Liver (tissue), 9 donors: ENCODE results near the gene CCR8. TPM values are rescaled to one million over a fixed set of nuclear protein-coding genes. Genes with fewer than 3 reads are reported as not detected.

Source experiments
- DNase-seq: peaks from one replicate; pipeline ENCODE4 v3.0.0-alpha.2; 2017; ENCODE audit warnings: low spot score
- H3K27ac ChIP-seq, 2 donors: one replicate each; pipeline ENCODE4 v1.7.0; 2013; ENCODE audit warnings: inconsistent platforms in 2 of 2, low read length in 2 of 2, control low read depth in 1 of 2, low read depth in 1 of 2, mild to moderate bottlenecking in 1 of 2
- H3K27me3 ChIP-seq, 4 donors: one replicate each; pipeline versions ENCODE4 v1.6.1 to v1.7.0; 2013; ENCODE audit warnings: low read length in 3 of 4, inconsistent platforms in 1 of 4, mild to moderate bottlenecking in 1 of 4, moderate library complexity in 1 of 4; ENCODE audit not compliant: control insufficient read depth in 4 of 4, insufficient read depth in 4 of 4
- H3K36me3 ChIP-seq, 4 donors: one replicate each; pipeline versions ENCODE4 v1.6.1 to v1.7.0; 2013; ENCODE audit warnings: low read length in 3 of 4, mild to moderate bottlenecking in 3 of 4, low read depth in 1 of 4, moderate library complexity in 1 of 4; ENCODE audit not compliant: control insufficient read depth in 4 of 4, insufficient read depth in 3 of 4
- H3K4me1 ChIP-seq, 4 donors: one replicate each; pipeline versions ENCODE4 v1.6.1 to v1.7.0; 2013; ENCODE audit warnings: low read length in 3 of 4, mild to moderate bottlenecking in 3 of 4, moderate library complexity in 1 of 4; ENCODE audit not compliant: control insufficient read depth in 4 of 4, insufficient read depth in 4 of 4
- H3K4me3 ChIP-seq, 3 donors: one replicate each; pipeline versions ENCODE4 v1.6.1 to v1.7.0; 2013; ENCODE audit warnings: low read length in 3 of 3, control low read depth in 1 of 3, low read depth in 1 of 3, mild to moderate bottlenecking in 1 of 3
- H3K9ac ChIP-seq, 2 donors: one replicate each; pipeline ENCODE4 v1.7.0; 2013; ENCODE audit warnings: low read length in 2 of 2, mild to moderate bottlenecking in 2 of 2, moderate library complexity in 2 of 2, control low read depth in 1 of 2, low read depth in 1 of 2
- H3K9me3 ChIP-seq, 4 donors: one replicate each; pipeline versions ENCODE4 v1.6.1 to v1.7.0; 2013; ENCODE audit warnings: low read length in 3 of 4; ENCODE audit not compliant: control insufficient read depth in 4 of 4
- EGR1 ChIP-seq, 2 donors: IDR thresholded peaks; 2 replicates each; pipeline ENCODE4 v1.6.1; 2016 to 2018; ENCODE audit warnings: antibody characterized with exemption in 2 of 2, low read depth in 2 of 2
- FOXA1 ChIP-seq: IDR thresholded peaks from 2 replicates; pipeline ENCODE4 v1.6.1; 2016; ENCODE audit warnings: antibody characterized with exemption
- FOXA2 ChIP-seq: IDR thresholded peaks from 2 replicates; pipeline ENCODE4 v1.6.1; 2016; ENCODE audit warnings: antibody characterized with exemption
- GABPA ChIP-seq, 2 donors: IDR thresholded peaks in 1 of 2; conservative IDR thresholded peaks in 1 of 2; 2 replicates each; pipeline ENCODE4 v1.6.1; 2016; ENCODE audit warnings: antibody characterized with exemption in 2 of 2, mild to moderate bottlenecking in 1 of 2, moderate library complexity in 1 of 2
- JUND ChIP-seq, 2 donors: IDR thresholded peaks; 2 replicates each; pipeline ENCODE4 v1.6.1; 2016; ENCODE audit warnings: antibody characterized with exemption in 2 of 2
- MAX ChIP-seq: IDR thresholded peaks from 2 replicates; pipeline ENCODE4 v1.6.1; 2016; ENCODE audit warnings: antibody characterized with exemption
- NR2F2 ChIP-seq: IDR thresholded peaks from 2 replicates; pipeline ENCODE4 v1.6.1; 2016; ENCODE audit warnings: antibody characterized with exemption
- REST ChIP-seq: IDR thresholded peaks from 2 replicates; pipeline ENCODE4 v1.6.1; 2016; ENCODE audit warnings: antibody characterized with exemption, mild to moderate bottlenecking
- RXRA ChIP-seq, 2 donors: IDR thresholded peaks; 2 replicates each; pipeline ENCODE4 v1.6.1; 2017 to 2018; ENCODE audit warnings: antibody characterized with exemption in 2 of 2, mild to moderate bottlenecking in 1 of 2
- SP1 ChIP-seq: IDR thresholded peaks from 2 replicates; pipeline ENCODE4 v1.6.1; 2018; ENCODE audit warnings: antibody characterized with exemption, mild to moderate bottlenecking
- TAF1 ChIP-seq: conservative IDR thresholded peaks from 2 replicates; pipeline ENCODE4 v1.6.1; 2016; ENCODE audit warnings: antibody characterized with exemption, mild to moderate bottlenecking
- YY1 ChIP-seq: IDR thresholded peaks from 2 replicates; pipeline ENCODE4 v1.6.1; 2016; ENCODE audit warnings: antibody characterized with exemption, mild to moderate bottlenecking
- WGBS: extraction: QIAGEN DNeasy Blood & Tissue Kit; methylation state at CpG from one replicate; pipeline ENCODE4 v1.1.7; 2013; 5-methylcytosine and 5-hydroxymethylcytosine counted together
- polyA plus RNA-seq, 2 donors: library from polyadenylated mRNA; stranded (reverse) in 1 of 2; unstranded in 1 of 2; fragments of 200-250 nt in 1 of 2; fragments of >200 nt in 1 of 2; fragmentation: Nextera tagmentation in 1 of 2; extraction: Ambion mirVana in 1 of 2; gene quantifications; one replicate each; pipeline versions ENCODE4 v1.2.1 to v1.2.3, GENCODE V29; 2013 to 2015
- total RNA-seq, 2 donors: library from RNA; depleted of rRNA; stranded (reverse); fragments of >200 nt; gene quantifications; one replicate each; pipeline ENCODE4 v1.2.3, GENCODE V29; 2014
- TF ChIP-seq, protein P1 (sequence below): IDR thresholded peaks from 2 replicates; pipeline ENCODE4 v1.6.1; 2016; ENCODE audit warnings: antibody characterized with exemption
- TF ChIP-seq, protein P2 (sequence below): IDR thresholded peaks from 2 replicates; pipeline ENCODE4 v1.6.1; 2016; ENCODE audit warnings: antibody characterized with exemption
- TF ChIP-seq, protein P3 (sequence below): fragments of 150-350 bp; IDR thresholded peaks from 2 replicates; pipeline ENCODE4 v1.5.1; 2017; ENCODE audit warnings: improper control_type of control experiment, low read depth, low read length; ENCODE audit not compliant: missing input control
- donor health status: healthy.
- donor health status: healthy.
- donor health status: healthy.
- donor health status: healthy.
- donor health status: healthy.

The CCR8 gene
- total and polyA plus RNA-seq, 4 donors = not detected

- Histone ChIP-seq H3K9ac (no peak overlapping the region), H3K36me3 (no peaks in the 10 kb centered on the region), H3K4me1 (peaks cover 0 to 4% (median 1%) of the 10 kb centered on the region in 4 donors), H3K27ac (no peak overlapping the region), H3K4me3 (no peak overlapping the region), H3K9me3 (no peaks in the 10 kb centered on the region), H3K27me3 (no peaks in the 10 kb centered on the region)
- TF ChIP-seq, protein P1, sequence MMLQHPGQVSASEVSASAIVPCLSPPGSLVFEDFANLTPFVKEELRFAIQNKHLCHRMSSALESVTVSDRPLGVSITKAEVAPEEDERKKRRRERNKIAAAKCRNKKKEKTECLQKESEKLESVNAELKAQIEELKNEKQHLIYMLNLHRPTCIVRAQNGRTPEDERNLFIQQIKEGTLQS = no peak
- TF ChIP-seq TAF1 (no peak), JUND (IDR thresholded peaks at IDR 0.05) (no peak), EGR1 (IDR thresholded peaks at IDR 0.05; ENCODE audit: low read depth in 2 of 2) (no peak), RXRA (IDR thresholded peaks at IDR 0.05) (no peak)
- no peak for DNase-seq
- WGBS = 83% methylated on average over 1 of the region's 1 CpG
These were observed 13.7 kb downstream of the CCR8 start for GRCh38 chr3:39343076-39343717.

DNA sequence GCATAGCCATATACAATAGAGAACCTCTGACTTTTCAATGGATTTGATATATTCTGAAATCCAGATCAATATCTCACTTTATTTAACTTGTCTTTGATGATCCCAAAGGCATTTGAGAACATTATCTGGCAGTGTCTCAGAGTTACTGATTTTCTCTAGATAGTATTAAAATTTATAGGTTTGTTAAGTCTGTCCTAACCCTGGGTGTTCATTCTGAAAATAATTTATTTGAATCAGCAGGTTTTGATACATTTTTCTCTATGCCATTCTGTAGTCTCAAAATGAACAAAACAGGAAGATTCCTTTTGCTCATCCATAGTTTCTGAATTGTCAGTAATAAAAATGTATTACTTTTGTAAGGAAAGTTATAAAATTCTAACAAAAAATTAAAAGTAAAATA, 14.3 kb downstream of the CCR8 start:
- Histone ChIP-seq H3K27me3 (no peaks in the 10 kb centered on the region), H3K9me3 (no peaks in the 10 kb centered on the region), H3K9ac (no peak overlapping the region), H3K4me1 (peaks cover 0 to 6% (median 4%) of the 10 kb centered on the region in 4 donors), H3K27ac (no peak overlapping the region), H3K36me3 (no peaks in the 10 kb centered on the region), H3K4me3 (no peak overlapping the region)
- TF ChIP-seq SP1 = no peak
- no peak for TF ChIP-seq GABPA (IDR thresholded peaks at IDR 0.05 in 1 of 2, conservative IDR thresholded peaks at IDR 0.05 in 1 of 2)
- TF ChIP-seq EGR1 (IDR thresholded peaks at IDR 0.05; ENCODE audit: low read depth in 2 of 2) = no peak
- no peak for TF ChIP-seq RXRA (IDR thresholded peaks at IDR 0.05)
- no peak for TF ChIP-seq YY1
- TF ChIP-seq, protein P2, sequence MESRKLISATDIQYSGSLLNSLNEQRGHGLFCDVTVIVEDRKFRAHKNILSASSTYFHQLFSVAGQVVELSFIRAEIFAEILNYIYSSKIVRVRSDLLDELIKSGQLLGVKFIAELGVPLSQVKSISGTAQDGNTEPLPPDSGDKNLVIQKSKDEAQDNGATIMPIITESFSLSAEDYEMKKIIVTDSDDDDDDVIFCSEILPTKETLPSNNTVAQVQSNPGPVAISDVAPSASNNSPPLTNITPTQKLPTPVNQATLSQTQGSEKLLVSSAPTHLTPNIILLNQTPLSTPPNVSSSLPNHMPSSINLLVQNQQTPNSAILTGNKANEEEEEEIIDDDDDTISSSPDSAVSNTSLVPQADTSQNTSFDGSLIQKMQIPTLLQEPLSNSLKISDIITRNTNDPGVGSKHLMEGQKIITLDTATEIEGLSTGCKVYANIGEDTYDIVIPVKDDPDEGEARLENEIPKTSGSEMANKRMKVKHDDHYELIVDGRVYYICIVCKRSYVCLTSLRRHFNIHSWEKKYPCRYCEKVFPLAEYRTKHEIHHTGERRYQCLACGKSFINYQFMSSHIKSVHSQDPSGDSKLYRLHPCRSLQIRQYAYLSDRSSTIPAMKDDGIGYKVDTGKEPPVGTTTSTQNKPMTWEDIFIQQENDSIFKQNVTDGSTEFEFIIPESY = no peak
- TF ChIP-seq MAX = no peak
- no peak for TF ChIP-seq FOXA2
- no peak for DNase-seq

- H3K9ac ChIP-seq = no peak overlapping the region
- H3K9me3 ChIP-seq = no peaks in the 10 kb centered on the region
- no peak overlapping the region for H3K27ac ChIP-seq
- no peaks in the 10 kb centered on the region for H3K27me3 ChIP-seq
- no peak for DNase-seq
- H3K36me3 ChIP-seq = no peaks in the 10 kb centered on the region
- peaks cover 0 to 7% (median 6%) of the 10 kb centered on the region in 4 donors for H3K4me1 ChIP-seq
- no peak overlapping the region for H3K4me3 ChIP-seq
- TF ChIP-seq TAF1 (no peak), FOXA1 (no peak), NR2F2 (no peak), YY1 (no peak), GABPA (IDR thresholded peaks at IDR 0.05 in 1 of 2, conservative IDR thresholded peaks at IDR 0.05 in 1 of 2) (no peak), REST (no peak), JUND (IDR thresholded peaks at IDR 0.05) (no peak), MAX (no peak)
- TF ChIP-seq, protein P1 = no peak
- TF ChIP-seq, protein P3, sequence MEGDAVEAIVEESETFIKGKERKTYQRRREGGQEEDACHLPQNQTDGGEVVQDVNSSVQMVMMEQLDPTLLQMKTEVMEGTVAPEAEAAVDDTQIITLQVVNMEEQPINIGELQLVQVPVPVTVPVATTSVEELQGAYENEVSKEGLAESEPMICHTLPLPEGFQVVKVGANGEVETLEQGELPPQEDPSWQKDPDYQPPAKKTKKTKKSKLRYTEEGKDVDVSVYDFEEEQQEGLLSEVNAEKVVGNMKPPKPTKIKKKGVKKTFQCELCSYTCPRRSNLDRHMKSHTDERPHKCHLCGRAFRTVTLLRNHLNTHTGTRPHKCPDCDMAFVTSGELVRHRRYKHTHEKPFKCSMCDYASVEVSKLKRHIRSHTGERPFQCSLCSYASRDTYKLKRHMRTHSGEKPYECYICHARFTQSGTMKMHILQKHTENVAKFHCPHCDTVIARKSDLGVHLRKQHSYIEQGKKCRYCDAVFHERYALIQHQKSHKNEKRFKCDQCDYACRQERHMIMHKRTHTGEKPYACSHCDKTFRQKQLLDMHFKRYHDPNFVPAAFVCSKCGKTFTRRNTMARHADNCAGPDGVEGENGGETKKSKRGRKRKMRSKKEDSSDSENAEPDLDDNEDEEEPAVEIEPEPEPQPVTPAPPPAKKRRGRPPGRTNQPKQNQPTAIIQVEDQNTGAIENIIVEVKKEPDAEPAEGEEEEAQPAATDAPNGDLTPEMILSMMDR = no peak
- TF ChIP-seq, protein P2 = no peak
These were observed 15.3 kb downstream of the CCR8 start for GRCh38 chr3:39344746-39345344.
